Iris pigment epithelial cell (primary cell): Measurements from ENCODE around the gene COL18A1.

ENCODE experiments used
- DNase-seq: peaks from one replicate; pipeline ENCODE4 v3.0.0-alpha.2; 2011; ENCODE audit warnings: low read depth

Gene COL18A1

GRCh38 chr21:45480701-45481500, 75.9 kb downstream of the COL18A1 start:
- DNase-seq = no peak

GRCh38 chr21:45481566-45481965, 76.6 kb downstream of the COL18A1 start:
- no peak for DNase-seq

GRCh38 chr21:45481977-45482898, 77.3 kb downstream of the COL18A1 start:
- no peak for DNase-seq

GRCh38 chr21:45482899-45483821, 78.2 kb downstream of the COL18A1 start:
- DNase-seq = no peak

GRCh38 chr21:45484318-45484717, 79.4 kb downstream of the COL18A1 start:
- DNase-seq = no peak

- no peak for DNase-seq
Measured at GRCh38 chr21:45485686-45486442, 80.9 kb downstream of the COL18A1 start.

GRCh38 chr21:45486443-45487160, 81.6 kb downstream of the COL18A1 start:
- no peak for DNase-seq

GRCh38 chr21:45487161-45487806, 82.3 kb downstream of the COL18A1 start:
- no peak for DNase-seq

GRCh38 chr21:45487891-45488600, 83.1 kb downstream of the COL18A1 start:
- DNase-seq = no peak

- DNase-seq = no peak
Measured at GRCh38 chr21:45488931-45489721, 84.2 kb downstream of the COL18A1 start.

GRCh38 chr21:45489722-45489982, 84.7 kb downstream of the COL18A1 start:
- DNase-seq = no peak

GRCh38 chr21:45490049-45490731, 85.2 kb downstream of the COL18A1 start:
- no peak for DNase-seq

GRCh38 chr21:45491056-45491455, 86.1 kb downstream of the COL18A1 start:
- DNase-seq = no peak

GRCh38 chr21:45491623-45492022, 86.7 kb downstream of the COL18A1 start:
- no peak for DNase-seq

GRCh38 chr21:45492765-45493164, 87.8 kb downstream of the COL18A1 start:
- DNase-seq = no peak

- DNase-seq = no peak
Measured at GRCh38 chr21:45493401-45494001, 88.5 kb downstream of the COL18A1 start.

- DNase-seq = no peak
Measured at GRCh38 chr21:45494135-45494850, 89.3 kb downstream of the COL18A1 start.
